HuH-7.5 (cell line): ENCODE results near the gene MYBPC2.
"Not testable (repeated sequence)": the region's sequence is repeated elsewhere in the genome, so short reads cannot be mapped to it uniquely, and the experiment has no call there.

ENCODE experiments used
- DNase-seq: peaks from one replicate; pipeline ENCODE4 v3.0.0; 2011; ENCODE audit warnings: low spot score

The MYBPC2 gene

GRCh38 chr19:50459638-50460037, 26.9 kb downstream of the MYBPC2 start:
- DNase-seq: no peak

- DNase-seq: peak; percentile 67
Measured at GRCh38 chr19:50460161-50460765, 27.6 kb downstream of the MYBPC2 start.

GRCh38 chr19:50461066-50461875, 28.6 kb downstream of the MYBPC2 start:
- DNase-seq: peak; percentile 95

- DNase-seq: no peak
Measured at GRCh38 chr19:50462970-50463369, 30.3 kb downstream of the MYBPC2 start.

GRCh38 chr19:50464348-50464747, 31.7 kb downstream of the MYBPC2 start:
- DNase-seq: no peak

GRCh38 chr19:50465000-50465399, 32.3 kb downstream of the MYBPC2 start:
- DNase-seq: no peak

GRCh38 chr19:50465986-50466705, 33.5 kb downstream of the MYBPC2 start:
- DNase-seq: no peak

GRCh38 chr19:50466706-50467039, 34.0 kb downstream of the MYBPC2 start:
- no peak for DNase-seq

GRCh38 chr19:50467566-50467965, 34.9 kb downstream of the MYBPC2 start:
- no peak for DNase-seq

GRCh38 chr19:50468818-50469217, 36.1 kb downstream of the MYBPC2 start:
- no peak for DNase-seq

- DNase-seq: not testable (repeated sequence)
Measured at GRCh38 chr19:50473336-50473735, 40.6 kb downstream of the MYBPC2 start.

- DNase-seq: no peak
Measured at GRCh38 chr19:50475101-50475568, 42.4 kb downstream of the MYBPC2 start.

GRCh38 chr19:50475736-50476223, 43.1 kb downstream of the MYBPC2 start:
- no peak for DNase-seq

- DNase-seq: peak; percentile 86
Measured at GRCh38 chr19:50476224-50476906, 43.7 kb downstream of the MYBPC2 start, which contains the start of the genes EMC10 and GARIN5A. TSS of gene EMC10 (plus strand) at chr19:50476507. CDS start at chr19:50476545, 38 bp downstream. TSS of gene GARIN5A (minus strand) at chr19:50476848. CDS start at chr19:50476388, 460 bp downstream.

- DNase-seq: no peak
Measured at GRCh38 chr19:50476907-50477238, 44.2 kb downstream of the MYBPC2 start.

- no peak for DNase-seq
Measured at GRCh38 chr19:50477751-50478515, 45.2 kb downstream of the MYBPC2 start.

GRCh38 chr19:50478901-50479715, 46.4 kb downstream of the MYBPC2 start:
- peak; percentile 89 for DNase-seq

- no peak for DNase-seq
Measured at GRCh38 chr19:50479761-50480251, 47.1 kb downstream of the MYBPC2 start.

GRCh38 chr19:50480281-50481111, 47.8 kb downstream of the MYBPC2 start:
- no peak for DNase-seq
